ENCODE data around the gene KMT2A.

Gene KMT2A

DNA sequence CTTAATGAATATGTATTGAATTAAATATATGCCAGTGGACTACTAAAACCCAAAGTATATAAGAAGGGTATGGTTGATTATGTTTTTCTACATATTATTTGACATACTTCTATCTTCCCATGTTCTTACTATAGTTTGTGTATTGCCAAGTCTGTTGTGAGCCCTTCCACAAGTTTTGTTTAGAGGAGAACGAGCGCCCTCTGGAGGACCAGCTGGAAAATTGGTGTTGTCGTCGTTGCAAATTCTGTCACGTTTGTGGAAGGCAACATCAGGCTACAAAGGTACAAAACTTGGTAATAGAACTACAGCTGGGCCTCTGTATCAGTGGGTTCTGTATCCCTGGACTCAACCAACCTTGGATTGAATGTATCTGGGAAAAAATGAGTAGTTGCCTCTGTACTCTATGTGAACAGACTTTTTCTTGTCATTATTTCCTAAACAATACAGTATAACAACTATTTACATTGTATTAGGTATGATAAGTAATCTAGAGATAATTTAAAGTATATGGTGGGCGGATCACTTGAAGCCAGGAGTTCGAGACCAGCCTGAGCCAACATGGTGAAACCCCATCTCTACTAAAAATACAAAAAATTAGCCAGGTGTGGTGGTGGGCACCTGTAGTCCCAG is 52.3 kb downstream of the KMT2A start:
- Histone ChIP-seq H3K36me3 (ENCODE audit: control insufficient read depth, insufficient read depth, low read length) (peaks cover 67% of the 10 kb centered on the region), H3K4me1 (ENCODE audit: control insufficient read depth, insufficient read depth, low read length, poor library complexity, severe bottlenecking) (no peaks in the 10 kb centered on the region)
- WGBS, 2 experiments (ENCODE audit: insufficient coverage in 2 of 2) = 6 to 17% methylated on average over 5 of the region's 7 CpGs

DNA sequence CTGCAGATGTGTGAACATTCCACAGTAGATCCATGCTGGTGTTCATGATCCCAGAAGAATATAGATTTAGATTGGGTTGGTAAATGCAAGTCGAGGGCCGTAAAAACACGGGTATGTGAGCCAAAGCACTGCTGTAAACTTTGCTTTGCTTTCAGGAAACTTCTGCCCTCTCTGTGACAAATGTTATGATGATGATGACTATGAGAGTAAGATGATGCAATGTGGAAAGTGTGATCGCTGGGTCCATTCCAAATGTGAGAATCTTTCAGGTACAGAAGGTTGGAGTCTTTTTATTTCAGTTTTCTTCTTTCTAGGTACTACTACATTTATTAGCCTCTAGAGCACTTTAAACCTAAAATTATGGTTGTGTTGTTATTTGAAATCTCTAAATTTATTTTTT is 54.7 kb downstream of the KMT2A start:
- Histone ChIP-seq H3K4me3 (ENCODE audit: extremely low read depth, insufficient read depth, low read length, poor library complexity, severe bottlenecking) (no peak overlapping the region), H3K9me3 (ENCODE audit: control insufficient read depth, low read length) (no peaks in the 10 kb centered on the region), H3K36me3 (ENCODE audit: control insufficient read depth, insufficient read depth, low read length) (peaks cover 77% of the 10 kb centered on the region), H3K4me1 (ENCODE audit: control insufficient read depth, insufficient read depth, low read length, poor library complexity, severe bottlenecking) (no peaks in the 10 kb centered on the region), H3K27ac (ENCODE audit: low read depth, low read length, severe bottlenecking) (no peak overlapping the region)
- 100% methylated on average over 3 of the region's 4 CpGs for WGBS, 2 experiments (ENCODE audit: insufficient coverage in 2 of 2)

More for the DNA sequence above, 52.3 kb downstream of the KMT2A start:
- H3K27ac ChIP-seq (ENCODE audit: low read depth, low read length, severe bottlenecking) = no peak overlapping the region
- H3K9me3 ChIP-seq (ENCODE audit: control insufficient read depth, low read length) = no peaks in the 10 kb centered on the region
- no peak overlapping the region for H3K4me3 ChIP-seq (ENCODE audit: extremely low read depth, insufficient read depth, low read length, poor library complexity, severe bottlenecking)

DNA sequence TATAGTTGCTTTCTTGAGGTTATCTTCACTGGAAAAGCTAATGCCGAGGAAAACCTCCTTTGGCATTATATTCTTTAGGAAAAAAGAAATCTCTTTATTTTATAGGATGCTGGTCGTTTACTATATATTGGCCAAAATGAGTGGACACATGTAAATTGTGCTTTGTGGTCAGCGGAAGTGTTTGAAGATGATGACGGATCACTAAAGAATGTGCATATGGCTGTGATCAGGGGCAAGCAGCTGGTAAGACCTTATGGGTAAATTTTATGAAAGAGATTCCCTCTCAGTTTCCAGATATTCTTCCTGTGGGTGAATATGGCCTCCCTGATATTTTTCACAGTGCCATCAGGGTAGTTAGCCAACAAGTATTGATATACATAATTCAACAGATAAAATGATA is 61.5 kb downstream of the KMT2A start:
- peaks cover 9% of the 10 kb centered on the region for H3K4me1 ChIP-seq (ENCODE audit: control insufficient read depth, insufficient read depth, low read length, poor library complexity, severe bottlenecking)
- 85 to 97% methylated on average over 3 of the region's 4 CpGs for WGBS, 2 experiments (ENCODE audit: insufficient coverage in 2 of 2)
- no peak overlapping the region for H3K27ac ChIP-seq (ENCODE audit: low read depth, low read length, severe bottlenecking)
- H3K4me3 ChIP-seq (ENCODE audit: extremely low read depth, insufficient read depth, low read length, poor library complexity, severe bottlenecking) = no peak overlapping the region
- peaks cover 94% of the 10 kb centered on the region for H3K36me3 ChIP-seq (ENCODE audit: control insufficient read depth, insufficient read depth, low read length)
- H3K9me3 ChIP-seq (ENCODE audit: control insufficient read depth, low read length) = no peaks in the 10 kb centered on the region

DNA sequence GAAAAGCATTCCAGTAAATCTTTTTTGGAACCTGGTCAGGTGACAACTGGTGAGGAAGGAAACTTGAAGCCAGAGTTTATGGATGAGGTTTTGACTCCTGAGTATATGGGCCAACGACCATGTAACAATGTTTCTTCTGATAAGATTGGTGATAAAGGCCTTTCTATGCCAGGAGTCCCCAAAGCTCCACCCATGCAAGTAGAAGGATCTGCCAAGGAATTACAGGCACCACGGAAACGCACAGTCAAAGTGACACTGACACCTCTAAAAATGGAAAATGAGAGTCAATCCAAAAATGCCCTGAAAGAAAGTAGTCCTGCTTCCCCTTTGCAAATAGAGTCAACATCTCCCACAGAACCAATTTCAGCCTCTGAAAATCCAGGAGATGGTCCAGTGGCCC is 66.9 kb downstream of the KMT2A start:
- no peak overlapping the region for H3K4me3 ChIP-seq (ENCODE audit: extremely low read depth, insufficient read depth, low read length, poor library complexity, severe bottlenecking)
- no peaks in the 10 kb centered on the region for H3K4me1 ChIP-seq (ENCODE audit: control insufficient read depth, insufficient read depth, low read length, poor library complexity, severe bottlenecking)
- peaks cover 99% of the 10 kb centered on the region for H3K36me3 ChIP-seq (ENCODE audit: control insufficient read depth, insufficient read depth, low read length)
- 60 to 100% methylated on average over 2 of the region's 3 CpGs for WGBS, 2 experiments (ENCODE audit: insufficient coverage in 2 of 2)
- no peaks in the 10 kb centered on the region for H3K9me3 ChIP-seq (ENCODE audit: control insufficient read depth, low read length)
- H3K27ac ChIP-seq (ENCODE audit: low read depth, low read length, severe bottlenecking) = no peak overlapping the region

DNA sequence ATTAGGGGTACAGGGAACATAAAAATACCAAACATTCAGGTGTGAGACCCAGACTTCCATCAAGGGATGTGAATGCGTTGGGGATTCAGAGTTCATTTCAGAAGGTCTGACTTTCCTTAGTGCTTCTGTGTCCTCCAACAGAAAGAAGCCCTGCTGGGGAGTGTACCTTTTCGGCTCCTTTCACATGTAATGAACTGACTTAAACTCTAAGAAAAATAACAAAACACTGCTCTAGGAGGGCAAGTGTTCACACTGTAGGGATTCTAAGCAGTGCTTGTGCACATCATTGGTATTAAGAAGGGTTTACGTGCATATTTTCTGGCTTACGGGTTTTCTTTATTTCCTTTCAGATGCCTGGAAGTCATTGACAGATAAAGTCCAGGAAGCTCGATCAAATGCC is 75.3 kb downstream of the KMT2A start:
- Histone ChIP-seq H3K4me3 (ENCODE audit: extremely low read depth, insufficient read depth, low read length, poor library complexity, severe bottlenecking) (no peak overlapping the region), H3K9me3 (ENCODE audit: control insufficient read depth, low read length) (no peaks in the 10 kb centered on the region), H3K27ac (ENCODE audit: low read depth, low read length, severe bottlenecking) (no peak overlapping the region), H3K4me1 (ENCODE audit: control insufficient read depth, insufficient read depth, low read length, poor library complexity, severe bottlenecking) (no peaks in the 10 kb centered on the region), H3K36me3 (ENCODE audit: control insufficient read depth, insufficient read depth, low read length) (peaks cover 98% of the 10 kb centered on the region)
- WGBS, 2 experiments (ENCODE audit: insufficient coverage in 2 of 2) = 90 to 93% methylated on average over 4 of the region's 5 CpGs

DNA sequence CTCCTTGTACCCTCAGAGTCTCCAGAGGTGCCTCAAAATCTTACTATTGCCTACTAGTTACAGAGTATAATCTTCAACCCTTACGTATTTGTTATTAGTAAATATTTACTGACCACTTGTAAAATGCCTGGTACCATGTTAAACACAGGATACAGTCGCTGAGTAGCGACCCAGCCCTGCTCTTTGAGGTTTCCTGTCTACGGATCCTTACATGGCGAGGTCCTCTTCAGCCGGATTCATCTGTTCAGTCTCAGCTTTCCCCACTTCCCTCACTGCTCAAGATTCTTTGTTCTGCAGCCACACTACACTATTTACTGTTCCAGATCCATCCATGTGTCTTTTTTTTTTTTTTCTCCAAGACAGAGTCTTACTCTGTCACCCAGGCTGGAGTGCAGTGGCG is 77.8 kb downstream of the KMT2A start:
- H3K36me3 ChIP-seq (ENCODE audit: control insufficient read depth, insufficient read depth, low read length) = peaks cover 96% of the 10 kb centered on the region

DNA sequence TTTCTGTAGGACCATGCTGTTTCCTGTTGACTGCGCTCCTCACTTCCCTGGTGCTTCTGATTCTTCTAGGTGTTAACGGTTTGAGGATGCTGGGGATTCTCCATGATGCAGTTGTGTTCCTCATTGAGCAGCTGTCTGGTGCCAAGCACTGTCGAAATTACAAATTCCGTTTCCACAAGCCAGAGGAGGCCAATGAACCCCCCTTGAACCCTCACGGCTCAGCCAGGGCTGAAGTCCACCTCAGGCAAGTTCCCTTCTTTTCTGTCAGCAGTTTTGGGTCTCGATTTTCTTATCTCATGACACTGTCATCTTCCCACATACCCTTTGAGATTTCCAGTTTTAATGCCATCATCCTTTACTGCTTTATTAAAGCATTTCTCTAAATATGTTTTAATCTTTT is 83.3 kb downstream of the KMT2A start:
- 95 to 96% methylated on average over 6 of the region's 6 CpGs for WGBS, 2 experiments (ENCODE audit: insufficient coverage in 2 of 2)
- Histone ChIP-seq H3K36me3 (ENCODE audit: control insufficient read depth, insufficient read depth, low read length) (peaks cover 97% of the 10 kb centered on the region), H3K4me1 (ENCODE audit: control insufficient read depth, insufficient read depth, low read length, poor library complexity, severe bottlenecking) (no peaks in the 10 kb centered on the region), H3K9me3 (ENCODE audit: control insufficient read depth, low read length) (no peaks in the 10 kb centered on the region), H3K4me3 (ENCODE audit: extremely low read depth, insufficient read depth, low read length, poor library complexity, severe bottlenecking) (no peak overlapping the region), H3K27ac (ENCODE audit: low read depth, low read length, severe bottlenecking) (no peak overlapping the region)

More for the DNA sequence above, 77.8 kb downstream of the KMT2A start:
- H3K4me1 ChIP-seq (ENCODE audit: control insufficient read depth, insufficient read depth, low read length, poor library complexity, severe bottlenecking) = no peaks in the 10 kb centered on the region
- 98 to 100% methylated on average over 5 to 6 of the region's 7 CpGs for WGBS, 2 experiments (ENCODE audit: insufficient coverage in 2 of 2)
- H3K9me3 ChIP-seq (ENCODE audit: control insufficient read depth, low read length) = no peaks in the 10 kb centered on the region
- no peak overlapping the region for H3K4me3 ChIP-seq (ENCODE audit: extremely low read depth, insufficient read depth, low read length, poor library complexity, severe bottlenecking)
- H3K27ac ChIP-seq (ENCODE audit: low read depth, low read length, severe bottlenecking) = no peak overlapping the region

DNA sequence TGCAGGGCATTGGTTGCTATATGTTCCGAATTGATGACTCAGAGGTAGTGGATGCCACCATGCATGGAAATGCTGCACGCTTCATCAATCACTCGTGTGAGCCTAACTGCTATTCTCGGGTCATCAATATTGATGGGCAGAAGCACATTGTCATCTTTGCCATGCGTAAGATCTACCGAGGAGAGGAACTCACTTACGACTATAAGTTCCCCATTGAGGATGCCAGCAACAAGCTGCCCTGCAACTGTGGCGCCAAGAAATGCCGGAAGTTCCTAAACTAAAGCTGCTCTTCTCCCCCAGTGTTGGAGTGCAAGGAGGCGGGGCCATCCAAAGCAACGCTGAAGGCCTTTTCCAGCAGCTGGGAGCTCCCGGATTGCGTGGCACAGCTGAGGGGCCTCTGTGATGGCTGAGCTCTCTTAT is 85.6 kb downstream of the KMT2A start:
- Histone ChIP-seq H3K27ac (ENCODE audit: low read depth, low read length, severe bottlenecking) (no peak overlapping the region), H3K4me3 (ENCODE audit: extremely low read depth, insufficient read depth, low read length, poor library complexity, severe bottlenecking) (no peak overlapping the region), H3K4me1 (ENCODE audit: control insufficient read depth, insufficient read depth, low read length, poor library complexity, severe bottlenecking) (no peaks in the 10 kb centered on the region), H3K9me3 (ENCODE audit: control insufficient read depth, low read length) (no peaks in the 10 kb centered on the region), H3K36me3 (ENCODE audit: control insufficient read depth, insufficient read depth, low read length) (peaks cover 93% of the 10 kb centered on the region)
- WGBS, 2 experiments (ENCODE audit: insufficient coverage in 2 of 2) = 91 to 95% methylated on average over 13 of the region's 13 CpGs

DNA sequence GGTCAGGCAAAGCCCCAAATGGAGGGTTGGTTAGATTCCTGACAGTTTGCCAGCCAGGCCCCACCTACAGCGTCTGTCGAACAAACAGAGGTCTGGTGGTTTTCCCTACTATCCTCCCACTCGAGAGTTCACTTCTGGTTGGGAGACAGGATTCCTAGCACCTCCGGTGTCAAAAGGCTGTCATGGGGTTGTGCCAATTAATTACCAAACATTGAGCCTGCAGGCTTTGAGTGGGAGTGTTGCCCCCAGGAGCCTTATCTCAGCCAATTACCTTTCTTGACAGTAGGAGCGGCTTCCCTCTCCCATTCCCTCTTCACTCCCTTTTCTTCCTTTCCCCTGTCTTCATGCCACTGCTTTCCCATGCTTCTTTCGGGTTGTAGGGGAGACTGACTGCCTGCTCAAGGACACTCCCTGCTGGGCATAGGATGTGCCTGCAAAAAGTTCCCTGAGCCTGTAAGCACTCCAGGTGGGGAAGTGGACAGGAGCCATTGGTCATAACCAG is 86.3 kb downstream of the KMT2A start:
- Histone ChIP-seq H3K27ac (ENCODE audit: low read depth, low read length, severe bottlenecking) (no peak overlapping the region), H3K4me1 (ENCODE audit: control insufficient read depth, insufficient read depth, low read length, poor library complexity, severe bottlenecking) (no peaks in the 10 kb centered on the region), H3K9me3 (ENCODE audit: control insufficient read depth, low read length) (no peaks in the 10 kb centered on the region), H3K36me3 (ENCODE audit: control insufficient read depth, insufficient read depth, low read length) (peaks cover 90% of the 10 kb centered on the region), H3K4me3 (ENCODE audit: extremely low read depth, insufficient read depth, low read length, poor library complexity, severe bottlenecking) (no peak overlapping the region)
- WGBS, 2 experiments (ENCODE audit: insufficient coverage in 2 of 2) = 67 to 78% methylated on average over 5 of the region's 6 CpGs

DNA sequence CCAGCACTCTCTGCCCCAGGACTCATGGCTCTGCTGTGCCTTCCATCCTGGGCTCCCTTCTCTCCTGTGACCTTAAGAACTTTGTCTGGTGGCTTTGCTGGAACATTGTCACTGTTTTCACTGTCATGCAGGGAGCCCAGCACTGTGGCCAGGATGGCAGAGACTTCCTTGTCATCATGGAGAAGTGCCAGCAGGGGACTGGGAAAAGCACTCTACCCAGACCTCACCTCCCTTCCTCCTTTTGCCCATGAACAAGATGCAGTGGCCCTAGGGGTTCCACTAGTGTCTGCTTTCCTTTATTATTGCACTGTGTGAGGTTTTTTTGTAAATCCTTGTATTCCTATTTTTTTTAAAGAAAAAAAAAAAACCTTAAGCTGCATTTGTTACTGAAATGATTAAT is 88.1 kb downstream of the KMT2A start:
- no peaks in the 10 kb centered on the region for H3K9me3 ChIP-seq (ENCODE audit: control insufficient read depth, low read length)

DNA sequence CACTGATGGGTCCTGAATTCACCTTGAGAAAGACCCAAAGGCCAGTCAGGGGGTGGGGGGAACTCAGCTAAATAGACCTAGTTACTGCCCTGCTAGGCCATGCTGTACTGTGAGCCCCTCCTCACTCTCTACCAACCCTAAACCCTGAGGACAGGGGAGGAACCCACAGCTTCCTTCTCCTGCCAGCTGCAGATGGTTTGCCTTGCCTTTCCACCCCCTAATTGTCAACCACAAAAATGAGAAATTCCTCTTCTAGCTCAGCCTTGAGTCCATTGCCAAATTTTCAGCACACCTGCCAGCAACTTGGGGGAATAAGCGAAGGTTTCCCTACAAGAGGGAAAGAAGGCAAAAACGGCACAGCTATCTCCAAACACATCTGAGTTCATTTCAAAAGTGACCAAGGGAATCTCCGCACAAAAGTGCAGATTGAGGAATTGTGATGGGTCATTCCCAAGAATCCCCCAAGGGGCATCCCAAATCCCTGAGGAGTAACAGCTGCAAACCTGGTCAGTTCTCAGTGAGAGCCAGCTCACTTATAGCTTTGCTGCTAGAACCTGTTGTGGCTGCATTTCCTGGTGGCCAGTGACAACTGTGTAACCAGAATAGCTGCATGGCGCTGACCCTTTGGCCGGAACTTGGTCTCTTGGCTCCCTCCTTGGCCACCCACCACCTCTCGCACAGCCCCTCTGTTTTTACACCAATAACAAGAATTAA is 88.6 kb downstream of the KMT2A start:
- no peaks in the 10 kb centered on the region for H3K4me1 ChIP-seq (ENCODE audit: control insufficient read depth, insufficient read depth, low read length, poor library complexity, severe bottlenecking)
- WGBS, 2 experiments (ENCODE audit: insufficient coverage in 2 of 2) = 97 to 100% methylated on average over 5 of the region's 6 CpGs
- peaks cover 68% of the 10 kb centered on the region for H3K36me3 ChIP-seq (ENCODE audit: control insufficient read depth, insufficient read depth, low read length)
- H3K27ac ChIP-seq (ENCODE audit: low read depth, low read length, severe bottlenecking) = no peak overlapping the region
- no peak overlapping the region for H3K4me3 ChIP-seq (ENCODE audit: extremely low read depth, insufficient read depth, low read length, poor library complexity, severe bottlenecking)
- no peaks in the 10 kb centered on the region for H3K9me3 ChIP-seq (ENCODE audit: control insufficient read depth, low read length)

More for the DNA sequence above, 88.1 kb downstream of the KMT2A start:
- Histone ChIP-seq H3K27ac (ENCODE audit: low read depth, low read length, severe bottlenecking) (no peak overlapping the region), H3K36me3 (ENCODE audit: control insufficient read depth, insufficient read depth, low read length) (peaks cover 74% of the 10 kb centered on the region), H3K4me3 (ENCODE audit: extremely low read depth, insufficient read depth, low read length, poor library complexity, severe bottlenecking) (no peak overlapping the region), H3K4me1 (ENCODE audit: control insufficient read depth, insufficient read depth, low read length, poor library complexity, severe bottlenecking) (no peaks in the 10 kb centered on the region)
